Small intestine (tissue), 7 donors: Measurements from ENCODE around the gene ATP10A. TPM values are rescaled to one million over a fixed set of nuclear protein-coding genes. Genes with fewer than 3 reads are reported as not detected.

Source experiments
- DNase-seq, 2 donors: peaks; one replicate each; pipeline versions ENCODE4 v3.0.0 to v3.0.0-alpha.2; 2013
- FAIRE-seq: peaks from 2 replicates; lab custom pipeline; 2012; peaks lifted over from hg19 to GRCh38; lab: Jason Lieb, UNC
- H3K27ac ChIP-seq, 3 donors: one replicate each; pipeline ENCODE4 v1.5.1; 2013; ENCODE audit warnings: low read length in 2 of 3, mild to moderate bottlenecking in 2 of 3, control low read depth in 1 of 3, inconsistent platforms in 1 of 3, low read depth in 1 of 3, moderate library complexity in 1 of 3
- H3K27me3 ChIP-seq, 3 donors: one replicate each; pipeline ENCODE4 v1.6.1; 2013; ENCODE audit warnings: low read length in 3 of 3, inconsistent platforms in 1 of 3; ENCODE audit not compliant: control insufficient read depth in 3 of 3, insufficient read depth in 3 of 3
- H3K36me3 ChIP-seq, 3 donors: one replicate each; pipeline ENCODE4 v1.6.1; 2013; ENCODE audit warnings: low read length in 3 of 3, inconsistent platforms in 1 of 3, low read depth in 1 of 3, mild to moderate bottlenecking in 1 of 3, moderate library complexity in 1 of 3; ENCODE audit not compliant: control insufficient read depth in 3 of 3, insufficient read depth in 2 of 3
- H3K4me1 ChIP-seq, 3 donors: one replicate each; pipeline ENCODE4 v1.6.1; 2013; ENCODE audit warnings: low read length in 2 of 3, inconsistent platforms in 1 of 3, low read depth in 1 of 3, mild to moderate bottlenecking in 1 of 3, moderate library complexity in 1 of 3; ENCODE audit not compliant: control insufficient read depth in 3 of 3, insufficient read depth in 2 of 3
- H3K4me3 ChIP-seq, 3 donors: one replicate each; pipeline ENCODE4 v1.5.1; 2013; ENCODE audit warnings: low read length in 3 of 3, control low read depth in 1 of 3, inconsistent platforms in 1 of 3, low read depth in 1 of 3, mild to moderate bottlenecking in 1 of 3, moderate library complexity in 1 of 3
- H3K9me3 ChIP-seq, 2 donors: one replicate each; pipeline ENCODE4 v1.6.1; 2013; ENCODE audit warnings: low read depth in 1 of 2, low read length in 1 of 2; ENCODE audit not compliant: control insufficient read depth in 2 of 2, insufficient read depth in 1 of 2
- WGBS, 3 donors: extraction: QIAGEN DNeasy Blood & Tissue Kit; methylation state at CpG; one replicate each; pipeline ENCODE4 v1.1.7; 2013; 5-methylcytosine and 5-hydroxymethylcytosine counted together
- polyA plus RNA-seq, 4 donors: library from polyadenylated mRNA; stranded (reverse) in 3 of 4; unstranded in 1 of 4; fragments of 200-250 nt in 3 of 4; fragments of 120-200 nt in 1 of 4; gene quantifications; one replicate each; pipeline versions ENCODE4 v1.2.1 to v1.2.3, GENCODE V29; 2013
- donor health status: healthy with polysubstance abuse.
- donor health status: control.
- donor health status: control.
- donor health status: Bipolar disorder and iron deficiency.
- donor health status: healthy.

Gene ATP10A
- polyA plus RNA-seq, 4 donors = 0.27 to 2.8 (median 1.3) TPM; not detected in 1

DNA sequence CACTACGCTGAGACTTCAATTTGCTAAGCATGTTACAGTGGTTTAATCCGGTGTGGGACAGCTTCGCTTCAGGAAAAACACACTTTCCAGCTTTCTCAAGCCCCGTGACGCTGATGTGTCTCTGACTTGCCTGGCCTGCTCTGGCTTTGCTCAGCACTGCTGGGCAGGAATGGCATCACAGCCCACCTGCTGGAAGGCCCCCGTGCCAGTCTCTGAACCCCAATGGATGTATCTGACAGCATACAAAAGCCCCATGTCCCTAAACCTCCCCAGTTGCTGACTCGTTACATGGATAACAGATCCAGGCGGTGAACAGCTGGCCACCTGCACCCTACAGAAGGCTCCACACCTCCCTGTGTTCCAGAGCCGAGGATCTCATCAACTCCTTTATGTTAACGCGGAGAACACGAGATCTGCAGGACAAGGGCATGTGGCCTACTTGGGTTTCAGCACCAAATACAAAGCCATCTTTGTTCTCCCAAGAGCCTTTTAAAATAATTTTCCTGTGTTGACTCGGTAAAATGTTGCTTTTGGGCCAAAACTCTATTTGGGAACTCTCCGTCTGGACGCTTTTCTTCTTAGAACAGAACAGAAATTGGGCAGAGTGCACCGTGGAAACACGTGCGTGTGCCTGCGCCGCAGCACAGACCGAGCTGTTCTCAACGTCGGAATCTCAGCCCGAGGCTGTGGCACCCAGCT is 61.4 kb downstream of the ATP10A start:
- DNase-seq (no peak), FAIRE-seq (no peak)
- Histone ChIP-seq H3K27me3 (no peaks in the 10 kb centered on the region), H3K27ac (no peak overlapping the region), H3K36me3 (no peaks in the 10 kb centered on the region), H3K4me1 (no peaks in the 10 kb centered on the region), H3K9me3 (peaks cover 0 to 1% of the 10 kb centered on the region in 2 donors), H3K4me3 (no peak overlapping the region)
- WGBS, 3 donors = 79 to 82% (median 82%) methylated on average over 24 of the region's 24 CpGs

DNA sequence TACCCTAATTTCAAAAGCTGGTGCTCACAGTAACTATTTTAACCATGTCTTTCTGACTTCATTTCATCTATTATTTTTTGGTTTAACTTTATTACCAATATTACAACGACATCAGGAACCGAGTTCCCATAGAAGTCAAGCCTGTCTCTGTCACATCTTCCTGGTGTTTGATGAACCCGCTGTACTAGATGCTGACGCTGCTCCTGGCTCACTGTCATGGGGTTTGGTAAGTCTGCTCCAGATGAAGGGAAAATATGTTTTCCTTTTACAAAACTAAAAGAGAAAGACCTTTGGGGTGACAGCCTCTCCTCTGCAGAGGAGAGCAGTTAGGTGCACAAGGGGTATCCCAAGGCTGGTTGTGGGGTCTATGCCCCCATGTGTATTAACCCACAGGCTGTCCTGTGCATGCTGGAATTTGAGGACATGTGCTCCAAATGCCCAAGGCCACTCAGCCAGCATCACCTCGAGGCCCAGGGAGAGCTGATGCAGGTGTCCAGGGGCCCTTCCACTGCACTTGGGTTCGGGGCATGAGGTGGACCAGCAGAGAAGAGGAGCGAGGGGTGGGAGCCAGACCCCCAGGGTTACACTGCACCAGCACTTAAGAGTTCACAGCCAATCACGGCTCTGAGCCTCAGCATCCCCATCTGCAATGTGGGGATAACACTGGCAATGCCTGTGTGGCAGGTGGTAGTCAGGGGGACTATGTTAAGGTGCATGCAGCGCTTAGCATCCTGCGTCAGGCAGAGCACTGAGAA is 62.2 kb downstream of the ATP10A start:
- FAIRE-seq = no peak
- Histone ChIP-seq H3K27me3 (no peaks in the 10 kb centered on the region), H3K27ac (no peak overlapping the region), H3K36me3 (no peaks in the 10 kb centered on the region), H3K9me3 (peaks cover 0 to 1% of the 10 kb centered on the region in 2 donors), H3K4me3 (no peak overlapping the region), H3K4me1 (no peaks in the 10 kb centered on the region)
- no peak for DNase-seq
- WGBS, 3 donors = 86 to 89% (median 88%) methylated on average over 10 of the region's 10 CpGs

DNA sequence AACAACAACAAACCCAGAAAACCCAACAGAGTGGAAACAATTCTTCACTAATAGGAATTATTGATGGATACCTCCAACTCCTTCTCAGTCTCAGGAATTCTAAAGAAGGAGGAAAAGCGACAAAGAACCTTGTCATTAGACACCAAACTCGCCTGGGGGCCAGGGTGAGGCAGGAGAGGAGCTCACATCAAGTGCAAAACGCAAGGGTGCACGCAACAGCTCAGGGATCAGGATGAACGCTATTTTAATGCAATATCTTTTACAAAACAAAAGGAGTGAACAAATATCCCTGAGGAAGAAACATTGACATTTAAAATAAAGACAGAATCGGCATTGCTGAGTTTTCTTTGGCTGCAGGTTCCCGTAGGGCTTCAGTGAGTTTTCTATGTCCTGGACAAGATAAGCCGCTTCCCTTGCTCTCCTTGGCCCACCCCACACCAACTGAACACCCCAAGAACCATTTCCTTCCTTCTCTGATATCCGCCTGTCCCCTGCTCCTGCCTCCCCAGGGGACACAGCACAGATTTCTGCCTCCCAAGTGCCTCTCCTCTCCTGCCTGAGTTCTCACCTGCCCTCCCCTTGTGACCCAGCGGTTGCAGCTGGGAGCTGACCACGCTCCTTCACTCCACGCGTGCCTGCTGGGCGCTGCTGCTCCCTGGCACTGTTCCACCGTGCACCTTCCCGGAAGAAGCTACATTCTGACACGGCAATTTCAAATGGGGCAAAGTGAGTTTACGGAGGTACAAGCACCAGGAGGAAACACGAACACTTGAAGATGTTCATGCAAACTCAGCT is 63.0 kb downstream of the ATP10A start:
- no peak overlapping the region for H3K4me3 ChIP-seq
- 73 to 84% (median 78%) methylated on average over 19 of the region's 19 CpGs for WGBS, 3 donors
- peaks cover 0 to 1% of the 10 kb centered on the region in 2 donors for H3K9me3 ChIP-seq
- FAIRE-seq = no peak
- H3K27ac ChIP-seq = no peak overlapping the region
- no peaks in the 10 kb centered on the region for H3K36me3 ChIP-seq
- DNase-seq = no peak
- no peaks in the 10 kb centered on the region for H3K27me3 ChIP-seq
- no peaks in the 10 kb centered on the region for H3K4me1 ChIP-seq

DNA sequence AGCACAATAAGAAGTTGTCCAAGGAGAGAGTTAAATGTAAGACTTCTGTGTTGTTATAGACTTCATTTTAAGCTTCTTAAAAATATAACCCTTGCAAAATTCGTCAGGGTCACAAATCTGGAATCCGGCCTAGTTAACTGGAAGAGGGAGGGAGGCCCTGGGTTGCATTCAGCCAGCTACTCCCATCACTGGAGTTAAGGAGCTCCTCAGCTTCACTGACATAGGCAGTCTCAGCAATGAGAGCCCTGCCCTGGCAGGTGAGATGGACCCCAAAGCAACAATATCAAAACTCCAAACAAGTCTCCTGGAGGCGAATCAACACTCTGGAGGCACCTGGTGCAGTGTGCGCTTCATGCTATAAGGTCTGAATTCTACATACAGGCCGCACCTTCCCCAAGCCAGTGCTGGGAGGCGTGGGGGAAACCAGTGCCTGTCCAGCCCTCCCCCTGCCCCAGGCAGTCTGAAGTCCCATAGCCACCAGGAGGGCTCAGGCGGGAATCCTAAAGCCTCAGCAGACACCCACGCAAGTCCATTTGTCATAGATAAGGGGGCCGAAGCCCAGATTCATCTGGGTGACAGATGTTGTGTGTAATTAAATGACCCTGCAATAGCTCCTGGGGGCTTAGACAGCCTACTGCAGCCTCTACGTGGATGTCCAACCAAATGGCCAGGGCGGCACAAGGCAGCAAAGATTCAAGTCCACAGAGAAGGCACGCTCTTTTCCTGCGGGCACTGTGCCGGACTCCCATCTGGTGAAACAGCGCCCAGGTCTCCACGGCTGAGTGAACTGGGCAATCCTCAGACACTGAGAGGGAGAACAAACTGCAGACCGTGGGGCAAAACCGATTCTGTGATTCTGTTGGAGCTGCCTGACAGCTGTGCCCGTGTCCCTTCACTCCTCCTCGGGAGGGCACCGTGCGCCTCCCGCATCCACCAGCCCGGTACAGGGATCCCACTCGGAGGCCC is 64.9 kb downstream of the ATP10A start:
- Histone ChIP-seq H3K4me3 (no peak overlapping the region), H3K27me3 (no peaks in the 10 kb centered on the region), H3K9me3 (peaks cover 0 to 1% of the 10 kb centered on the region in 2 donors), H3K4me1 (no peaks in the 10 kb centered on the region), H3K36me3 (no peaks in the 10 kb centered on the region), H3K27ac (no peak overlapping the region)
- DNase-seq (no peak), FAIRE-seq (no peak)
- WGBS, 3 donors = 82 to 87% (median 83%) methylated on average over 25 of the region's 25 CpGs

DNA sequence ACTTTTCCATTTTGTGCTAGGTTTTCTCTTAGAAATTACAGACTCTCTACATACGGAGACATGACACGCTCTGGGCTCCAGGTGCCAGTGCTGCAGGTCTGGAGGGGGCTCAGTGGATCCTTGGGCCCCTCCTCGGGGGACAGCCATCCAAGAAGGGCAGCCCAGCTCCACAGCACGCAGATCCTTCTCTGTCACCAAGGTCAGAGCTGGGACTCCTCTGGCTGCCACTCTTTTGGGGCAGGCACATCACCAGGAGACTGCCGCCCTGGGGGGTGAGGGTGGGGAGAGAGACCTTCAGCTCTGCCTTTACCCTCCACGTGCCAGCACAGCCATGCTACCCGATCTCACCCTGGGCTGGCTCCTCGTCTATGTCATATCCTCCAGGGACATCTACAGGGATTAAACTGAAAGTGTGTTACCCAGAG is 65.6 kb downstream of the ATP10A start:
- Histone ChIP-seq H3K4me3 (no peak overlapping the region), H3K36me3 (no peaks in the 10 kb centered on the region), H3K9me3 (peaks cover 0 to 1% of the 10 kb centered on the region in 2 donors), H3K27ac (no peak overlapping the region), H3K27me3 (no peaks in the 10 kb centered on the region), H3K4me1 (no peaks in the 10 kb centered on the region)
- 64 to 81% (median 70%) methylated on average over 8 of the region's 8 CpGs for WGBS, 3 donors
- DNase-seq (no peak), FAIRE-seq (no peak)

DNA sequence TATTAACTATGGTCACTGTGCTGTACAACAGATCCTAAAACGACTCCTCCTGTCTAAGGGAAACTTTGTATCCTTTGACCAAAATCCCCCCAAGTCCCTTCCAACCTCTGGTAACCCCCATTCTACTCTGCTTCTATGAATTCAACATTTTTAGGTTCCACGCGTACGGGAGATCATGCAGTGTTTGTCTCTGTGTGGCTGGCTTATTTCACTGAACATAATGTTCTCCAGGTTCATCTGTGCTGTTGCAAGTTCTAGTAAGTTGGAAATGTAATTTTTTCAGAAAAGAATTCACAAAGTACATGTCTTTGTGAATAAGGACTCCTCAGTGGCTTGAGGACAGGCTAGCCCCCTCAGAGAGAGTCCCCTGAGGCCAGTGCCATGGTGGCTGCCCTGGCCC is 66.1 kb downstream of the ATP10A start:
- DNase-seq (no peak), FAIRE-seq (no peak)
- Histone ChIP-seq H3K27me3 (no peaks in the 10 kb centered on the region), H3K27ac (no peak overlapping the region), H3K4me3 (no peak overlapping the region), H3K36me3 (no peaks in the 10 kb centered on the region), H3K9me3 (peaks cover 0 to 1% of the 10 kb centered on the region in 2 donors), H3K4me1 (no peaks in the 10 kb centered on the region)
- WGBS, 3 donors = 80 to 88% (median 83%) methylated on average over 4 of the region's 4 CpGs

DNA sequence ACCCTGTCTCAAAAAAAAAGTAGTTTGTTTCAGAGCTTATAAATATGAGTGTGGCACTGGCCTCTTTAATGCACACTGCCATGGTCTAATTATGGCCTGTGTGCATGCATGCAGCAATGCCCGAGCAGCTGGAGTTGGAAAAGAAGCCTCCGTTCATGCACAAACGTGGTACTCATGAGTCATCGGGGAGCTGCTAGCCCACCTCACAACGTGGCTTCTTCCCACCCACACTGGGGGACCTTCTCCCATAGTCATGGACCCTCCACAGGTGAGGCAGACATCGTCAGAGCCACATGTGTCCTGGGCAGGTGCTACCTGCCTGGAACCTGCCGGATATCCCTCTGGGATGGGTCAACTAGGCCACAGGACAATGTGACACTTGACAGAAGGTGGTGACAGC is 66.7 kb downstream of the ATP10A start:
- Histone ChIP-seq H3K4me3 (no peak overlapping the region), H3K27ac (no peak overlapping the region), H3K27me3 (no peaks in the 10 kb centered on the region), H3K4me1 (no peaks in the 10 kb centered on the region), H3K36me3 (no peaks in the 10 kb centered on the region), H3K9me3 (peaks cover 0 to 1% of the 10 kb centered on the region in 2 donors)
- FAIRE-seq = no peak
- 72 to 81% (median 79%) methylated on average over 7 of the region's 7 CpGs for WGBS, 3 donors
- DNase-seq = no peak
